PC-9 (cell line): Measurements from ENCODE around the gene RANGAP1.

Experiments
- CTCF ChIP-seq: fragments of 200-600 bp; sonication (generic); conservative IDR thresholded peaks from 2 replicates; pipeline ENCODE4 v1.6.1; 2017; ENCODE audit warnings: mixed run types, antibody characterized with exemption, mild to moderate bottlenecking, moderate library complexity
- EZH2 ChIP-seq: fragments of 200-600 bp; sonication (generic); IDR thresholded peaks from 2 replicates; pipeline ENCODE4 v1.8.0; 2017; ENCODE audit warnings: antibody characterized with exemption, low read depth

DNA sequence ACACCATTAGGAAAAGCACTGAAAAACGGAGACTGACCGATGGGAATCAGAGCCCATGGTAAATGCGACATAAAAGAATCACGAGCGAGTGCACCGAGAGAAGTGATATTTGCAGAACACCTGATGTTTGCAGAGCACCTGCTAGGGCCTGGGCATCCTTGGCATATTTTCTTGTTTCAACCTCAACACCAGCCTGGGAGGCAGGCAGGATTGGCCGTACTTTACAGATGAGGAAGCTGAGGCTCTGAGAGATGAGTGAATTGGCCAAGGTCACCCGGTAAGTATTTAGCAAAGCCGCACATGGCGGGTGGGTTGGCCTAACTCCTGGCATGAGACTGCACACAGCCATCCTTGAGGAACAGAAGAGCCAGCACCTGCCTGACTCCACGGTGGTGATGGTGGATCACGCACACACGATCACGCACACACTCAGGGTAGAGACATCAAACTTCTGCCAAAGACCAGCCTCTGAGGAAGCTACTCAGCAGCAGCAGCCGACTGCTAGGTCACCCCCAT lies 23.7 kb downstream of the RANGAP1 start:
- TF ChIP-seq CTCF (no peak), EZH2 (no peak)
